Neural cell (in vitro differentiated cells): ENCODE results near the gene ATP5PD. TPM values are rescaled to one million over a fixed set of nuclear protein-coding genes. Genes with fewer than 3 reads are reported as not detected.

Source experiments
- H2AFZ ChIP-seq: fragments of 200-600, 300-800 bp; sonication (generic), shearing (Covaris generic); 2 replicates; pipeline ENCODE4 v1.6.0; 2014; ENCODE audit warnings: low read depth, mild to moderate bottlenecking, antibody characterized with exemption, low read length, moderate library complexity
- H3F3A ChIP-seq: fragments of 200-600 bp; shearing (Covaris generic); 2 replicates; pipeline ENCODE4 v1.6.1; 2016; ENCODE audit warnings: mild to moderate bottlenecking, moderate library complexity, mixed read lengths, antibody characterized with exemption, low read length; ENCODE audit not compliant: insufficient read depth, poor library complexity, severe bottlenecking
- H3K27ac ChIP-seq: fragments of 200-600, 300-800 bp; sonication (generic), shearing (Covaris generic); 2 replicates; pipeline ENCODE4 v1.5.1; 2014; ENCODE audit warnings: mild to moderate bottlenecking, low read length, moderate library complexity
- H3K27me3 ChIP-seq: fragments of 300-800, 200-600 bp; sonication (generic), shearing (Covaris generic); 2 replicates; pipeline ENCODE4 v1.6.0; 2014; ENCODE audit warnings: mild to moderate bottlenecking, low read depth, low read length, moderate library complexity; ENCODE audit not compliant: insufficient read depth
- H3K36me3 ChIP-seq: fragments of 300-800, 200-600 bp; sonication (generic), shearing (Covaris generic); 2 replicates; pipeline ENCODE4 v1.5.1; 2014; ENCODE audit warnings: mild to moderate bottlenecking, antibody characterized with exemption, low read length, moderate library complexity; ENCODE audit not compliant: insufficient read depth
- H3K4me2 ChIP-seq: fragments of 300-800, 200-600 bp; sonication (generic), shearing (Covaris generic); 2 replicates; pipeline ENCODE4 v1.6.0; 2014; ENCODE audit warnings: mild to moderate bottlenecking, low read length
- H3K4me3 ChIP-seq: fragments of 300-800, 200-600 bp; sonication (generic), shearing (Covaris generic); 2 replicates; pipeline ENCODE4 v1.5.1; 2014; ENCODE audit warnings: mild to moderate bottlenecking, low read length, moderate library complexity
- H3K79me2 ChIP-seq: fragments of 200-600 bp; shearing (Covaris generic); replicated peaks from 2 replicates; pipeline ENCODE4 v1.6.0; 2014; ENCODE audit warnings: mild to moderate bottlenecking, low read length, moderate library complexity; ENCODE audit not compliant: insufficient read depth
- H3K9ac ChIP-seq: fragments of 300-800, 200-600 bp; sonication (generic), shearing (Covaris generic); 2 replicates; pipeline ENCODE4 v1.6.1; 2016; ENCODE audit warnings: mild to moderate bottlenecking, low read length, mixed read lengths
- H3K9me2 ChIP-seq: fragments of 200-600 bp; shearing (Covaris generic); 2 replicates; pipeline ENCODE4 v1.6.1; 2016; ENCODE audit warnings: mild to moderate bottlenecking, low read length, mixed read lengths; ENCODE audit not compliant: insufficient read depth
- H3K9me3 ChIP-seq: fragments of 200-600, 300-800 bp; sonication (generic), shearing (Covaris generic); 2 replicates; pipeline ENCODE4 v1.6.1; 2016; ENCODE audit warnings: mild to moderate bottlenecking, mixed run types, low read length, moderate library complexity, mixed read lengths
- H4K20me1 ChIP-seq: fragments of 200-600 bp; shearing (Covaris generic); 2 replicates; pipeline ENCODE4 v1.6.1; 2016; ENCODE audit warnings: mild to moderate bottlenecking, mixed run types; ENCODE audit not compliant: insufficient read depth
- EP300 ChIP-seq: fragments of 450-650 bp; conservative IDR thresholded peaks from 2 replicates; pipeline ENCODE4 v1.6.1; 2014; ENCODE audit warnings: antibody characterized with exemption, mild to moderate bottlenecking, moderate library complexity; ENCODE audit not compliant: poor library complexity, severe bottlenecking
- EZH2 ChIP-seq: fragments of 200-600, 300-800 bp; shearing (Covaris generic), sonication (generic); IDR thresholded peaks from 2 replicates; pipeline ENCODE4 v1.6.1; 2014; ENCODE audit warnings: antibody characterized with exemption, low read length, borderline replicate concordance, mild to moderate bottlenecking; ENCODE audit not compliant: insufficient read depth, poor library complexity, severe bottlenecking
- MXI1 ChIP-seq: fragments of 450-650 bp; conservative IDR thresholded peaks from 2 replicates; pipeline ENCODE4 v1.6.1; 2014; ENCODE audit warnings: antibody characterized with exemption, mild to moderate bottlenecking; ENCODE audit not compliant: poor library complexity, severe bottlenecking
- POLR2AphosphoS5 ChIP-seq: IDR thresholded peaks from 2 replicates; pipeline ENCODE4 v1.6.1; 2012
- RAD21 ChIP-seq: fragments of 450-650 bp; conservative IDR thresholded peaks from 2 replicates; pipeline ENCODE4 v1.6.1; 2014; ENCODE audit warnings: antibody characterized with exemption, mild to moderate bottlenecking, moderate library complexity
- SMC3 ChIP-seq: fragments of 450-650 bp; conservative IDR thresholded peaks from 2 replicates; pipeline ENCODE4 v1.6.1; 2014; ENCODE audit warnings: antibody characterized with exemption, mild to moderate bottlenecking, moderate library complexity; ENCODE audit not compliant: poor library complexity
- TAF1 ChIP-seq: IDR thresholded peaks from 2 replicates; pipeline ENCODE4 v1.6.1; 2012; ENCODE audit warnings: low read depth
- polyA plus RNA-seq: library from polyadenylated mRNA; depleted of rRNA; stranded (reverse); fragments of >200 nt; gene quantifications from 2 replicates; pipeline ENCODE4 v1.2.3, GENCODE V29; 2014
- TF ChIP-seq, protein P1 (sequence below): IDR thresholded peaks from 2 replicates; pipeline ENCODE4 v1.6.1; 2012; ENCODE audit warnings: borderline replicate concordance
- TF ChIP-seq, protein P2 (sequence below): fragments of 450-650 bp; IDR thresholded peaks from 2 replicates; pipeline ENCODE4 v1.5.1; 2014; ENCODE audit warnings: antibody characterized with exemption, mild to moderate bottlenecking, moderate library complexity; ENCODE audit not compliant: poor library complexity, severe bottlenecking

Gene ATP5PD
- polyA plus RNA-seq, 1 donor from 2014 or later: 517 TPM

GRCh38 chr17:75063626-75064025, 16.9 kb upstream of the ATP5PD start:
- H3K9me2 ChIP-seq: no peaks in the 10 kb centered on the region
- H2AFZ ChIP-seq: no peak overlapping the region
- no peak overlapping the region for H3K4me2 ChIP-seq
- H3K9me3 ChIP-seq: no peaks in the 10 kb centered on the region
- H3K79me2 ChIP-seq: no peaks in the 10 kb centered on the region
- H3K9ac ChIP-seq: no peak overlapping the region
- no peak overlapping the region for H3K4me3 ChIP-seq
- H3K27me3 ChIP-seq: no peaks in the 10 kb centered on the region
- H3F3A ChIP-seq: no peaks in the 10 kb centered on the region
- no peak overlapping the region for H3K27ac ChIP-seq
- H3K36me3 ChIP-seq: peaks cover 5% of the 10 kb centered on the region
- TF ChIP-seq EZH2 (no peak), RAD21 (no peak), SMC3 (no peak), EP300 (no peak), MXI1 (no peak), POLR2AphosphoS5 (no peak), TAF1 (no peak)
- TF ChIP-seq, protein P1, sequence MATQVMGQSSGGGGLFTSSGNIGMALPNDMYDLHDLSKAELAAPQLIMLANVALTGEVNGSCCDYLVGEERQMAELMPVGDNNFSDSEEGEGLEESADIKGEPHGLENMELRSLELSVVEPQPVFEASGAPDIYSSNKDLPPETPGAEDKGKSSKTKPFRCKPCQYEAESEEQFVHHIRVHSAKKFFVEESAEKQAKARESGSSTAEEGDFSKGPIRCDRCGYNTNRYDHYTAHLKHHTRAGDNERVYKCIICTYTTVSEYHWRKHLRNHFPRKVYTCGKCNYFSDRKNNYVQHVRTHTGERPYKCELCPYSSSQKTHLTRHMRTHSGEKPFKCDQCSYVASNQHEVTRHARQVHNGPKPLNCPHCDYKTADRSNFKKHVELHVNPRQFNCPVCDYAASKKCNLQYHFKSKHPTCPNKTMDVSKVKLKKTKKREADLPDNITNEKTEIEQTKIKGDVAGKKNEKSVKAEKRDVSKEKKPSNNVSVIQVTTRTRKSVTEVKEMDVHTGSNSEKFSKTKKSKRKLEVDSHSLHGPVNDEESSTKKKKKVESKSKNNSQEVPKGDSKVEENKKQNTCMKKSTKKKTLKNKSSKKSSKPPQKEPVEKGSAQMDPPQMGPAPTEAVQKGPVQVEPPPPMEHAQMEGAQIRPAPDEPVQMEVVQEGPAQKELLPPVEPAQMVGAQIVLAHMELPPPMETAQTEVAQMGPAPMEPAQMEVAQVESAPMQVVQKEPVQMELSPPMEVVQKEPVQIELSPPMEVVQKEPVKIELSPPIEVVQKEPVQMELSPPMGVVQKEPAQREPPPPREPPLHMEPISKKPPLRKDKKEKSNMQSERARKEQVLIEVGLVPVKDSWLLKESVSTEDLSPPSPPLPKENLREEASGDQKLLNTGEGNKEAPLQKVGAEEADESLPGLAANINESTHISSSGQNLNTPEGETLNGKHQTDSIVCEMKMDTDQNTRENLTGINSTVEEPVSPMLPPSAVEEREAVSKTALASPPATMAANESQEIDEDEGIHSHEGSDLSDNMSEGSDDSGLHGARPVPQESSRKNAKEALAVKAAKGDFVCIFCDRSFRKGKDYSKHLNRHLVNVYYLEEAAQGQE: no peak
- TF ChIP-seq, protein P2, sequence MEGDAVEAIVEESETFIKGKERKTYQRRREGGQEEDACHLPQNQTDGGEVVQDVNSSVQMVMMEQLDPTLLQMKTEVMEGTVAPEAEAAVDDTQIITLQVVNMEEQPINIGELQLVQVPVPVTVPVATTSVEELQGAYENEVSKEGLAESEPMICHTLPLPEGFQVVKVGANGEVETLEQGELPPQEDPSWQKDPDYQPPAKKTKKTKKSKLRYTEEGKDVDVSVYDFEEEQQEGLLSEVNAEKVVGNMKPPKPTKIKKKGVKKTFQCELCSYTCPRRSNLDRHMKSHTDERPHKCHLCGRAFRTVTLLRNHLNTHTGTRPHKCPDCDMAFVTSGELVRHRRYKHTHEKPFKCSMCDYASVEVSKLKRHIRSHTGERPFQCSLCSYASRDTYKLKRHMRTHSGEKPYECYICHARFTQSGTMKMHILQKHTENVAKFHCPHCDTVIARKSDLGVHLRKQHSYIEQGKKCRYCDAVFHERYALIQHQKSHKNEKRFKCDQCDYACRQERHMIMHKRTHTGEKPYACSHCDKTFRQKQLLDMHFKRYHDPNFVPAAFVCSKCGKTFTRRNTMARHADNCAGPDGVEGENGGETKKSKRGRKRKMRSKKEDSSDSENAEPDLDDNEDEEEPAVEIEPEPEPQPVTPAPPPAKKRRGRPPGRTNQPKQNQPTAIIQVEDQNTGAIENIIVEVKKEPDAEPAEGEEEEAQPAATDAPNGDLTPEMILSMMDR: no peak
- no peaks in the 10 kb centered on the region for H4K20me1 ChIP-seq

DNA sequence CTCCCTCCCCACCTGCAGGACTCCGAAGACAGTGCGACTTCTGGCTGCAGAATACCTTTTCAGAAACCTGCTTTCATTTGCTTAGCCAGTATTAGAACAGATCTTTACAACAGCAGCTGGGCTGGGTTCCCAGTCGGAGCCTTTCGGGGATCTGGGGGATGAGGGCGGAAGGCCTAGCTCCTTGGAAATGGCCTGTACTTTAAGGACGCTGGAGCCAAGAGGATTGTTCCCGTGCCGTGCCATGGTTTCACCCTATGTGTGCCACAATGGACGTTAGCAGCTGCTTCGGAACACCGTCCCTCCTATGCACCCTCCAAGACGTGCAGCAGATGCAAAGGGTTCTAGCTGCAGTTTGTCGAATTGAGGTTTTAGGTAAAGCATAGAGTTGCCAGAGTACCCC, 16.4 kb upstream of the ATP5PD start:
- H4K20me1 ChIP-seq: no peaks in the 10 kb centered on the region
- H3F3A ChIP-seq: no peaks in the 10 kb centered on the region
- H3K36me3 ChIP-seq: peaks cover 5% of the 10 kb centered on the region
- TF ChIP-seq SMC3: no peak
- no peak for TF ChIP-seq RAD21
- TF ChIP-seq MXI1: no peak
- no peak for TF ChIP-seq EP300
- TF ChIP-seq, protein P2: no peak
- TF ChIP-seq POLR2AphosphoS5: no peak
- TF ChIP-seq EZH2: no peak
- no peak for TF ChIP-seq TAF1
- TF ChIP-seq, protein P1: no peak
- H2AFZ ChIP-seq: no peak overlapping the region
- H3K27me3 ChIP-seq: no peaks in the 10 kb centered on the region
- no peak overlapping the region for H3K27ac ChIP-seq
- H3K79me2 ChIP-seq: no peaks in the 10 kb centered on the region
- H3K9me2 ChIP-seq: no peaks in the 10 kb centered on the region
- H3K9ac ChIP-seq: no peak overlapping the region
- H3K4me3 ChIP-seq: no peak overlapping the region
- no peaks in the 10 kb centered on the region for H3K9me3 ChIP-seq
- H3K4me2 ChIP-seq: no peak overlapping the region
